Dermis lymphatic vessel endothelial cell (primary cell): ENCODE measurements around the gene DBX2. TPM values are rescaled to one million over a fixed set of nuclear protein-coding genes. Genes with fewer than 3 reads are reported as not detected.

Source experiments
- total RNA-seq: library from RNA; depleted of rRNA; stranded (reverse); fragments of >200 nt; gene quantifications from 2 replicates; pipeline ENCODE4 v1.2.1, GENCODE V29; 2014

The DBX2 gene
- total RNA-seq: not detected in 2 replicates

DNA sequence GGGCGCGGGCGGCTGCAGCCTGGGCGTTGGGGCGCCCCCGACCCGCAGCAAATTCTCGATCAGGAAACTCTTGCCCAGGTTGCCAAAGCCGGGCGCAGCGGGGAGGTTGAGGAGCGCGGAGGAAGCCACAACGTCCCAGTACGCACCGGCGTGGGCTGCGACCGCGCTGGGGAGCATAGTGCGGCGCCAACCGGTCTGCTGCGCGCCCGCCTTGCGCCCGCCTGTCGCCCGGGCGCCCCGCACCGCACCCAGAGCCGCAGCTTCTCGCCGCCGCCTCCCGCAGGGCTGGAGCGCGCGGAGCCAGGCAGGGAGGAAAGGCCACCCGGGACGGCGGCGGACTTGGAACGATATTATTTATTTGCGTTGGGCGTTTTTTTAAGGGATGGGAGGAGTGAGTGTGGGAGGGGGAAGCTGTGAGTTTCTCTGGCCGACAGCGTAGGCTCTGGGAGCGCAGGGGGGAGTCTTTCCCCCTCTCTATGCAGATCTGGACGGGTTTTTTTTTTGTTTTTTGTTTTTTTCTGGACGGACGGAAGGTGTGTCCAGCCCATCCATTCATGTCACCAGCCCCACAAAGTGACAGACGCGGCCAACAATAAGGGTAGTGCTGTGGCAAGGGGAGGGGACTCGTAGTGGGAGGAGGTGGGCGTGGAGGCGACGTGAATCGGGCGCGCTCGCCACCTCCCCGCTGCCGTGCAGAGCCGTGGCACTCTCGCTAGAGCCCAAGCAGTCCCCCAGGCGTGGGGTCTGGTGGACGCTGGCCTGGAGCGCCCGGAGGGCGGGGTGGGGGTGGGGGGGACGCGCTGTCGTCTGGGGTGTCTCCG, at the start of gene DBX2:
DBX2 (minus strand) TSS at position 349 of the 821 bp plus-strand sequence; CDS start at position 177, 172 bp downstream.

Other genes starting within 250 kb of the DBX2 start
- not detected in 2 replicates for gene NELL2, start 174.8 kb downstream of the DBX2 start, total RNA-seq
- 72.8 and 106 TPM in 2 replicates for gene ANO6, start 165.0 kb upstream of the DBX2 start, total RNA-seq